Tongue (tissue), 2 donors: ENCODE results near the gene PTDSS2. TPM values are rescaled to one million over a fixed set of nuclear protein-coding genes. Genes with fewer than 3 reads are reported as not detected.

Experiments used
- DNase-seq: peaks from one replicate; pipeline ENCODE4 v3.0.0-alpha.2; 2015
- total RNA-seq: library from RNA; depleted of rRNA; stranded (reverse); fragments of >200 nt; gene quantifications from one replicate; pipeline ENCODE4 v1.2.3, GENCODE V29; 2014

PTDSS2 gene
- total RNA-seq, 1 donor from 2014 or later = 20.1 TPM

- DNase-seq = no peak
These were observed 42.5 kb downstream of the PTDSS2 start for GRCh38 chr11:492427-493226.

- peak; percentile 72 for DNase-seq
These were observed 44.9 kb downstream of the PTDSS2 start for GRCh38 chr11:494761-495536.

- no peak for DNase-seq
These were observed 45.5 kb downstream of the PTDSS2 start for GRCh38 chr11:495537-495931.

- DNase-seq = no peak
These were observed 46.9 kb downstream of the PTDSS2 start for GRCh38 chr11:496834-497564.

DNA sequence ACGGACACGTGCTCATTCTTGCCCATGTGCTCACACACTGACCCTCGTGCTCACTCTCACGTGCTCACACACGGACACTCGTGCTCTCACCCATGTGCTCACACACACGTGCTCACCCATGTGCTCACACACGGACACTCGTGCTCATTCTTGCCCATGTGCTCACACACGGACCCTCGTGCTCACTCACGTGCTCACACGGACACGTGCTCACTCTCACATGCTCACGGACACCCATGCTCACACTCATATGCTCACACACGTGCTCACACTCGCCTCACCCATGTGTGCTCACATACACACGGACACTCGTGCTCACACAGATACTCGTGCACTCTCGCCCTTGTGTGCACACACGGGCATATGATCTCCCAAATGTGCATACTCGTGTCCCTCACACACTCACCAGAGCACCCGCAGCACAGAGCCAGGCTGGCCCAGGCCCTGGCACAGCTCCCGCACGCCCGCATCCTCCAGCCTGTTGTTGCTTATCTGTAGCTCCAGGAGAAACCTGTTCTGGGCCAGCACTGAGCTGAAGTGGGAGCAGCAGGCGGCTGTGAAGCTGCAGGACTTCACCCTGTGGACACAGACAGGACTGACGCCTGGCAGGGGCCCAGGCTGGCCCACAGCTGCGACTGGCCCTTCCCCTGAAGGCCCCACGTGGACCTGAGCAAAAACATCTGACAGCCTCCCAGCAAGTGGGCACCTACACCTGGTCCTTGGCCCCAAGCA, 47.7 kb downstream of the PTDSS2 start:
- DNase-seq = no peak

- DNase-seq = no peak
These were observed 48.5 kb downstream of the PTDSS2 start for GRCh38 chr11:498297-499181.

DNA sequence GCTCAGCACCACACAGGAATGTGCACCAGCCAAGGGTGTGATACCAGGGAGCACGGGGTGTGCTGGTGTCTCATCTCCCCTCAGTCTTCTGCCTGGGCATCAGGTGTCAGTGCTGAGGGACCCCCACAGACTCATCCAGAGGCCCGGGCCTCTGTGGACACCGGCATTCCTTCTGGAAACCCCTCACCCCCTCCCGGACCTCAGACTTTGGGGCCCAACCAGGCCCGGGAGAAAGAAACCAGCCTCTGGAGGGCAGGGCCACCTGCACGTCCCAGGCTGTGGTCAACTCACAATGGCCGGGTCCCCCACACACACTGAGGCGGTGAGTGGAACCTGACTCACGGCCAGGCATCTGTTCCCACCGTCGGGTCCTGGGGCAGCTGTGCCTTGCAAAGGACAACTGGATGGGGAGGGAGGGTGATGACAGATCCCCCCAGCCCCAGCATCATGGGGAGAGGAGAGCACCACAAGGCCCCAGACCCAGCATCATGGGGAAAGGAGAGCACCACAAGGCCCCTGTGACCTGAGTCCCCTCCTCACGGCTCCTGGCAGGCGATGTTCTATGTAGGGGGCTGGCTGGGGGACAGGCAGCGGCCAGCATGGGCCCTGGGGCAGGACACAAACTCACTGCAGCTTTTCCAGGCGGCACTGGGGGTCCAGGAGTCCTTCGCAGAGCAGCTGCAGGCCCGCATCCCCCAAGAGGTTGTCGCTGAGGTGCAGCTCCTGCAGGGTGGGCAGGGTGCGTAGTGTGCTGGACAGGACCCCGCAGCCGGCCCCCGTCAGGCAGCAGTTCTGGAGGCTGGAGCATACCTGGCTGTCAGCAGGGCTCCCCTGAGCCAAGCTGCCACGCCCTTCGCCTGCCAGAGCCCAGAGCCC, 49.4 kb downstream of the PTDSS2 start:
- DNase-seq = no peak

GRCh38 chr11:501001-501682, 51.1 kb downstream of the PTDSS2 start:
- DNase-seq = no peak

DNA sequence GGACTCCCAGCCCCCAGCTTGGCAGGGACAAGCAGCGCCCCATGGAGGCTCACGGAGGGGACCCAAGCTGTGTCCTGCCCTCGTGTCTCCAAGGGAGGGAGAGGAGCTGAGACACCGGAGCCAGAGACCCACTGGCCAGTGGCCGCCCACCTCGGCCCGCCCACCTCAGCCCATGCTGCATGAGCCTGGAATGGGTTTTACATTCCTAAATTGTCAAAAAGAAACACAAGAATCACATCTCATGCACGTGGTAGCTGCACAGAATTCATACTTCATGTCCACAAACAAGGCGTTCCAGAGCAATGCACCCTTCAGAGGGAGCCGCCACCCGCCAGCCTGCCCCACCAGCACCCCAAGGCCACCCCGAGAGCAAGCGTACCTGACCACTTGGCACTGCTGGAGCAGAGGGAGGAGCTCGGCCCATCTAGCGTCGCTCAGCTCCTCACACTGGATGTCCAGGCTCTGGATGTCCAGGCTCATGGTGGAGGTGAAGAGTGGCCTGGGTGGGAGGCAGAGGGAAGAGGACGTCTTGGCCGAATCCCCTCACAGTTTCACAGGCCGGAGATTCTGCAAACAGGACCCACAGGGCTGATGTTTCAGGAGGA, 51.7 kb downstream of the PTDSS2 start:
- DNase-seq = no peak

DNA sequence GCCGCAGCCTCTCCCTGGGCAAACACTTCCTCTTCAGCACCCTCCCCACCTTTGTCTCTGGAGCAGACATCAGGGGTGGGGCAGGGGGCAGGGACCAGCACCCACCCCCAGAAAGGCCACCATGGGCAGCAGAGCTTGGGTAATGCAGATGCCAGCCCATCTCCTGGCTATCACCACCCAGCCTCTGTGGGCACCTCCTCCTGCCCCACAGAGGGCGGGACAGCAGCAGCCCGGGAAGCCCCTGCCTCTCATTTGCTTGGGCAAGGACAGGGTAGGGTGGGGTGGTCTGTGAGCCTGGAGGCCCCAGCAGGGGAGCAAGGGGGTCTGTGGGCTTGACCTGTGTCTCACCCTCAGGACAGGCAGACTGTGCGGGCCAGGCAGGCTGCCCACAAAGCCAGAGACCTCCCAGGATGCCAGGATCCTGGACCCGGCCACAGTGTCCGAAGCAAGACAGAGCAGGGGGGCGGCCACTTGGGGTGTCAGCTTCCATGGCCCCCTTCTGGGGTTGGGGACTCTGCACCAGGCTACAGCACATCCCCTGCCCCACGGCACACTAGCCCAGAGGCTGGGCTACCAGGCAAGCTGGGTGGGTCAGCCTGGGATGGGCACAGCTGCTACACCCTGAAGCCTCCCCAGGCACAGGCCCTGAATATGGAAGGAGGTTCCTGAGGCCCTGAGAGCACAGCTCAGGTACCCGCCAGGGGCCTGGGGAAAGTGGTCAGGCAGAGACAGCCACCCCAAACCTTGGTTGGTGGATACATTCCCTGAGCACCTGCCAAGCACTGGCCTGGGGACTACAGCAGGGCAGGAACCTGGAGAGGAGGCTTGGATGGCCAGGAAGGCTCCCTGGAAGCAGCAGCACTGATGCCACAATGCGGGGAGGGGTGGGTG, 52.5 kb downstream of the PTDSS2 start:
- DNase-seq = no peak

DNA sequence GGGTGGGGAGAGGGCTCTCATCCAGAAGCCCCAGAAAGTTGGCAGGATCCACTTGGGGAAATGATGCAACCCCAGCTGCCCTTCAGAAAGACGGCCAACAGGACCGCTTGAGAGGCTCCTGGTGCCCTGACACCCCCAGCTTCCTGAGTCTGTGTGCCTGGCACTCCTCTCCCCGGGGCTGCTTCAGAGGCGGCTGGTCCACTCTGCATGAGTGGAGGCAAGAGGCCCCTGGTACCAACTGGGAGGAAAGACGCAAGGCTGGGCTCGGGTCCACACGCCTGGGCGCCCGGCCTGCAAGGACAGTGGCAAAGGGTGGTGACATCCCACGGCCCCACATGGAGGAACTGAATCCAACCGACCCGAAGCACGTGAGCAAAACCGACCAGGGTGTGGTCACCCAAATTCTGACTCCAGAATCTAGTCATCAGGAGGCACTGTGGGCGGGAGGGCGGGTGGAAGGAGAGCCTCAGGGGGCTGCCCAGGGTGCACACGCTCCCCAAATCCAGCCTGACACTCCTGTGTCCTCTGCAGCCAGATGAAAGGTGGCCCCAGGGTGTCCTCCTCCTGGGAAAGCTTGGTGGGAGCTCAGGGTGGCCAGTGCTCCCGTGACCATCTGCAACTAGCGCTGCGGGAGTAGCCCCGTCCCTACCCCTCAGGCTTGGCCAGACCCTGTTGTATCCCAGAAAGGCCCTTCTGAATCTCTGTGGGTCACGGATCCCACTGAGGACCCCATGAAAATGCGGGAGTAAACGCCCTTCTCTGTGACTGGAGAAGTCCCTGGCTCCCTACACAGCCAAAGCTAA, 53.3 kb downstream of the PTDSS2 start:
- no peak for DNase-seq

GRCh38 chr11:504053-504993, 54.2 kb downstream of the PTDSS2 start:
- peak; percentile 75 for DNase-seq

DNA sequence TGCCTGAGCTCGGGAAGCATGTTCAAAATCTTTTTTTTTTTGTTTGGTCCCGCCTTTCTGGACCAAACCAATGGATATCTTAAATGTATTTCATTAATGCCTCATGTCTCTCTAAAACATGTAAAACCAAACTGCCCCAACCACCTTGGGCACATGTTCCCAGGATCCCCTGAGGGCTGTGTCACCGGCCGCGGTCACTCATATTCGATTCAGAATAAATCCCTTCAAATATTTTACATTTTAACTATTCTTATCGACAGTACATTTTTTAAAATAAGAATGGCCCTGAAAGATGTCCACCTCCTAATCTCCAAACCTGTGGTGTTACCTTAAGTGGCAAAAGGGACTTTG, 54.9 kb downstream of the PTDSS2 start:
- no peak for DNase-seq

- peak; percentile 99 for DNase-seq
These were observed 56.3 kb downstream of the PTDSS2 start for GRCh38 chr11:506238-506994.
